NCI-H2081 (cell line): ENCODE measurements around the gene UBE3A.

Experiments used
- DNase-seq, 2 experiments: peaks; one replicate each; lab custom pipeline; 2025; lab: John Stamatoyannopoulos, UW

Gene UBE3A

DNA sequence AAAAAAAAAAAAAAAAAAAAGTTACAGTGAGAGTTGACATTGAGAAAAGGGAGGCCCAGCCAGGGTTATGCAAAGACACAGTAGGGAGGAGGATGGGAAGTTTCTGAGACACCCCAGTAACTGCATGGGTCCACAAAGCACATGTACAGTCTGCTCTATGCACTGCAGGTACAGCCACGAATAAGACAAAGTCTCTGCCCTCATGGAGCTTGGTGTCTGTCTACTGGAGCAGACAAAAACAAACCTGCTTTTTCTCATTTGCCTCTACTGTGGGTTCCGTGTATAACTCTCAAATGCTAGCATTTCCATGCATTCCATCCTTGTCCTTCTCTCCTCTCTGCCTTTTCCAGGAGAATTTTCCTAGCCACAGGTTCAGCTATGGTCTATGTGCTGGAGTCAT lies 107.4 kb downstream of the UBE3A start:
- DNase-seq: no peak

GRCh38 chr15:25329696-25330095 lies 109.1 kb downstream of the UBE3A start:
- DNase-seq: no peak

DNA sequence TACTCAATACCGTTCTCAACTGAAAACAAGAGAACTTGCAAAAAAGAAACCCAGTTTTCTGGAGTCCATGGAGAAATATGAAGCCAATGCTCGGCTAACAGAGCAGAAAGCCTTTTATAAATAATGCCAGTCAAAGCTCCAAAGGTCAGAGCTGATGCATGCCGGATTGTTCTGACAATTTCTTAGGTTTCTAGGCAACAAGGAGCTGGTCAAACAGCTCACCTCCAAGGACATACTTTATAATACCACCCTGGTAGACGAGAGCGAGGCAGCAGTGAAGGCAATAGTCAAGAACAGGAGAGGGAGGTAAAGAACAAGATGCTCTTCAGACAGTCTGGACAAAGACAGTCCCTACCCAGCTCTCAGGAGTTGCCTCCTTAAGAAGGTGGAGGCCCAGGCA lies 111.1 kb downstream of the UBE3A start:
- DNase-seq: no peak

DNA sequence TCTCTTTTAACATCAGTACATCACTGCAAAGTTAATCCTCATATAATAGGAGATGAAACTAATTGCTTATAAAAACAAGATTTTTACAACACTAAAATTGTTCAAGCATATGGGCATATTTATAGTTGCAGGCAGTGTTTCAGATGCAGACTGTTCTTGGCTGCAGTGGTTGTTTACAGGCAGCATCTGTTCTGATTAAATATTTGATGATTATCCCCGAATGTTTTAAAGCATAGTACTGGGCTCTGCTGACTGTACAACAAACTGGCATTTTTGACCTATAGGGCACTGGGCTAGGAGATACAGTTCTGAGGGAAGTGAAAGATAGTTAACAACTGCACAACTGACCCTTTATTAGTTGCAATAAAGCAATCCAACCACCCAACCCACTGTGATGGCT lies 113.6 kb downstream of the UBE3A start:
- DNase-seq: no peak

GRCh38 chr15:25323420-25323819 lies 115.4 kb downstream of the UBE3A start:
- DNase-seq: no peak

DNA sequence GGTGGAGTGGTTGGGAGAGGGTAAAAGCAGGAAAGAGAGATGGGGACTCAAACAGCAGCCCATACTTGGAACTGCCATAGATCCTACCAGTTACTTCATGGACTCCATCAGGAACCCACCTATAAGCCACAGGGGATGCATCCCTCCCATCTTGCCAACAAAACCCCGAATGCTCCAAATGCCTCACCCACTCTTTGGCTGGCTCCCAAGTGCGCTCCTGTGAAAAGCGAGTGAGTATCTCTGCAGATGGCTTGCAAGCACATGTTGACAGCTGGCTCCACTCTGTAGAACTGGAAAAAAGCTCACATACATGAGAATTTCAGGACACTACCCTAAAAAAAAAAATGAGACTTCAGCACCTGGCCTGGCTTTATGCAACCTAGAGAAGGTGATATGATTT lies 151.0 kb downstream of the UBE3A start:
- no peak for DNase-seq
